HepG2 (cell line): ENCODE results near the gene TOMM20. TPM values are rescaled to one million over a fixed set of nuclear protein-coding genes. Genes with fewer than 3 reads are reported as not detected.
A peak's percentile ranks its signal among the peaks of the same experiment; 100 is the strongest.

ENCODE experiments used
- BHLHE40 ChIP-seq: IDR thresholded peaks from 2 replicates; pipeline ENCODE4 v1.6.1; 2011; ENCODE audit warnings: low read length, improper control_type of control experiment
- CCAR2 ChIP-seq: fragments of 200-400 bp; formaldehyde crosslinking; optimal IDR thresholded peaks from 2 replicates; pipeline ENCODE3; 2018; ENCODE audit warnings: low read depth, mild to moderate bottlenecking, low read length, moderate library complexity
- GATA4 ChIP-seq: sonication (generic); IDR thresholded peaks from 2 replicates; pipeline ENCODE4 v1.6.1; 2016; ENCODE audit warnings: antibody characterized with exemption, low read depth, borderline replicate concordance
- KAT7 ChIP-seq: IDR thresholded peaks from 2 replicates; pipeline ENCODE4 v1.6.1; 2018; ENCODE audit warnings: borderline replicate concordance, missing compliant biosample characterization
- RERE ChIP-seq: IDR thresholded peaks from 2 replicates; pipeline ENCODE4 v1.6.1; 2016; ENCODE audit warnings: low read depth, missing genetic modification reagents, missing compliant biosample characterization
- RFXANK ChIP-seq: IDR thresholded peaks from 2 replicates; pipeline ENCODE4 v1.6.1; 2016
- ZNF276 ChIP-seq: sonication (generic); formaldehyde crosslinking; IDR thresholded peaks from 2 replicates; pipeline ENCODE4 v1.4.0; 2020; ENCODE audit warnings: mild to moderate bottlenecking, low read depth, missing genetic modification reagents
- ZNF44 ChIP-seq: sonication (generic); formaldehyde crosslinking; IDR thresholded peaks from 2 replicates; pipeline ENCODE4 v1.5.1; 2020; ENCODE audit warnings: mild to moderate bottlenecking, missing genetic modification reagents
- polyA plus RNA-seq, 8 experiments: library from polyadenylated mRNA; depleted of rRNA in 3 of 8; stranded (reverse) in 7 of 8; unstranded in 1 of 8; fragments of >200 nt; fragmentation: Illumina TruSeq in 4 of 8; extraction: Trizol in 4 of 8; gene quantifications; 2 replicates each; pipeline versions ENCODE4 v1.2.1 to v1.2.3, GENCODE V29; 2011 to 2016; ENCODE audit warnings: low read depth in 4 of 8, missing spikeins in 1 of 8, mixed read lengths in 1 of 8; ENCODE audit not compliant: insufficient read depth in 1 of 8
- total RNA-seq, 5 experiments: library from RNA; depleted of rRNA; stranded (reverse); fragments of >200 nt; fragmentation: Illumina TruSeq; extraction: Trizol; gene quantifications; 2 replicates each; pipeline ENCODE4 v1.2.3, GENCODE V29; 2016; ENCODE audit warnings: low read depth in 1 of 5
- TF ChIP-seq, protein P1 (sequence below): sonication (generic); formaldehyde crosslinking; IDR thresholded peaks from 2 replicates; pipeline ENCODE4 v1.8.1; 2023; ENCODE audit warnings: mild to moderate bottlenecking, missing genetic modification reagents
- TF ChIP-seq, protein P2 (sequence below), 2 experiments: fragments of 450-650 bp in 1 of 2; sonication (generic) in 1 of 2; formaldehyde crosslinking in 1 of 2; IDR thresholded peaks; 2 replicates each; pipeline versions ENCODE4 v1.6.1 to v1.8.0; 2016 to 2022; ENCODE audit warnings: antibody characterized with exemption in 1 of 2, mild to moderate bottlenecking in 1 of 2, missing genetic modification reagents in 1 of 2

The TOMM20 gene
- total and polyA plus RNA-seq, 2 of the 13 experiments (the other 11 are each of a cell fraction or from before 2014, with no cell fraction given) = 153 to 376 TPM

DNA sequence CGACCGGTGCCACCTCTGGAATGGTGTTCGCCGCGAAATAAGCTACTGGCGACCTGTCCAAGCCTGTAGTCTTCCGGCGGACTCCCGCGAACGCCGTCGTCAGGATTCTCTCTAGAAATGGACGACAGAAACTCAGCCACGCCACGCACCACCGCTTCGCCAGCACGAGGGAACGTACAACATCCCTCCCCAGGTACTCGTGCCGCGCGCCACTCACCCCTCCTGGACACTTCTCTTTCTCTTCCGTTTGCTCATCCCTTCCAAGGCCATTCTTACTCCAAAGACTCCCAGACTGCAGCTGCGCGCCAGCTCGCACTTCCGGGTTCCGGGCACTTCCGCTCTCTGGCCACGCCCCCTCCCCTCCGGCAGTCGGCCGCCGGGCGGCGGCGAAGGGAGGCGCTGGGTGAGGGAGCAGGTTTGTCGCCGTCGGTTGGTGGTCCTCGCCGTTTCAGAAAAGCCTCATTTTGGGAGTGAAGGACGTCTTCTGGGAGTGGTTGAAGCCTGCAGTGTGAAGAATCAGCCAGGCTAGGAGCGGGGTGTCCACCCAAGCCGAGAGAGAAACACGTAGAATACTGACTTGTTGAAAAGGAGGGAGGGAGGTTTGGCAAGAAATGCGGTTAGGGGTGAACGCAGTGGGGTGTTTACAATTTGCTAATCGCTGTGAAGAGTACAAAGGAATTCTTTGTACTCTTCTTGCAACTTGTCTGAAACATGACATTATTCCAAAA lies 32.5 kb upstream of the TOMM20 start, which contains the start of gene RBM34 (continued):
- TF ChIP-seq RERE (CRISPR knock-in tag) (no peak; the same call in 1 of the 2 replicates), CCAR2 (no peak), ZNF276 (CRISPR knock-in tag) (peak; percentile 77; the same call in 1 of the 2 replicates), BHLHE40 (peak; percentile 57; the same call in 1 of the 2 replicates), KAT7 (CRISPR knock-in tag) (no peak; the same call in 1 of the 2 replicates), RFXANK (CRISPR knock-in tag) (0 out of 2 replicates have a peak, but pooled peaks have one; percentile 31), ZNF44 (CRISPR knock-in tag) (peak; percentile 93; the same call in 1 of the 2 replicates), GATA4 (peak; percentile 54; the same call in 1 of the 2 replicates)
- TF ChIP-seq, protein P1, sequence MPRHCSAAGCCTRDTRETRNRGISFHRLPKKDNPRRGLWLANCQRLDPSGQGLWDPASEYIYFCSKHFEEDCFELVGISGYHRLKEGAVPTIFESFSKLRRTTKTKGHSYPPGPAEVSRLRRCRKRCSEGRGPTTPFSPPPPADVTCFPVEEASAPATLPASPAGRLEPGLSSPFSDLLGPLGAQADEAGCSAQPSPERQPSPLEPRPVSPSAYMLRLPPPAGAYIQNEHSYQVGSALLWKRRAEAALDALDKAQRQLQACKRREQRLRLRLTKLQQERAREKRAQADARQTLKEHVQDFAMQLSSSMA (CRISPR knock-in tag) = no peak; the same call in 1 of the 2 replicates
- TF ChIP-seq, protein P2, sequence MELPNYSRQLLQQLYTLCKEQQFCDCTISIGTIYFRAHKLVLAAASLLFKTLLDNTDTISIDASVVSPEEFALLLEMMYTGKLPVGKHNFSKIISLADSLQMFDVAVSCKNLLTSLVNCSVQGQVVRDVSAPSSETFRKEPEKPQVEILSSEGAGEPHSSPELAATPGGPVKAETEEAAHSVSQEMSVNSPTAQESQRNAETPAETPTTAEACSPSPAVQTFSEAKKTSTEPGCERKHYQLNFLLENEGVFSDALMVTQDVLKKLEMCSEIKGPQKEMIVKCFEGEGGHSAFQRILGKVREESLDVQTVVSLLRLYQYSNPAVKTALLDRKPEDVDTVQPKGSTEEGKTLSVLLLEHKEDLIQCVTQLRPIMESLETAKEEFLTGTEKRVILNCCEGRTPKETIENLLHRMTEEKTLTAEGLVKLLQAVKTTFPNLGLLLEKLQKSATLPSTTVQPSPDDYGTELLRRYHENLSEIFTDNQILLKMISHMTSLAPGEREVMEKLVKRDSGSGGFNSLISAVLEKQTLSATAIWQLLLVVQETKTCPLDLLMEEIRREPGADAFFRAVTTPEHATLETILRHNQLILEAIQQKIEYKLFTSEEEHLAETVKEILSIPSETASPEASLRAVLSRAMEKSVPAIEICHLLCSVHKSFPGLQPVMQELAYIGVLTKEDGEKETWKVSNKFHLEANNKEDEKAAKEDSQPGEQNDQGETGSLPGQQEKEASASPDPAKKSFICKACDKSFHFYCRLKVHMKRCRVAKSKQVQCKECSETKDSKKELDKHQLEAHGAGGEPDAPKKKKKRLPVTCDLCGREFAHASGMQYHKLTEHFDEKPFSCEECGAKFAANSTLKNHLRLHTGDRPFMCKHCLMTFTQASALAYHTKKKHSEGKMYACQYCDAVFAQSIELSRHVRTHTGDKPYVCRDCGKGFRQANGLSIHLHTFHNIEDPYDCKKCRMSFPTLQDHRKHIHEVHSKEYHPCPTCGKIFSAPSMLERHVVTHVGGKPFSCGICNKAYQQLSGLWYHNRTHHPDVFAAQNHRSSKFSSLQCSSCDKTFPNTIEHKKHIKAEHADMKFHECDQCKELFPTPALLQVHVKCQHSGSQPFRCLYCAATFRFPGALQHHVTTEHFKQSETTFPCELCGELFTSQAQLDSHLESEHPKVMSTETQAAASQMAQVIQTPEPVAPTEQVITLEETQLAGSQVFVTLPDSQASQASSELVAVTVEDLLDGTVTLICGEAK (IDR thresholded peaks at IDR 0.05) = no peak
- TF ChIP-seq, protein P2 (CRISPR knock-in tag; IDR thresholded peaks at IDR 0.05) = peak; percentile 90
